ENCODE results near the gene ZNF410. TPM values are rescaled to one million over a fixed set of nuclear protein-coding genes. Genes with fewer than 3 reads are reported as not detected.

ZNF410 gene
- total and polyA plus RNA-seq, 2 donors (not counting 3 experiments of a cell fraction or from before 2014, with no cell fraction given): 21.8 to 45.0 TPM

GRCh38 chr14:73887318-73887616 is 608 bp downstream of the ZNF410 start:
- peak overlapping the region; percentile 60 to 87 (median 73) for H3K4me3 ChIP-seq (replicated peaks in 1 of 3; ENCODE audit: insufficient read depth in 1 of 3, low read depth in 1 of 3, low read length in 3 of 3)
- no peaks in the 10 kb centered on the region for H4K20me1 ChIP-seq (replicated peaks; ENCODE audit: control insufficient read depth, extremely low read depth, insufficient read depth, low read length)
- dilution Hi-C loops (cut with MboI; ENCODE audit: extremely low pct_ligation_motif_present, low sequenced_read_pairs) (no loop called here), intact Hi-C loops (cut with micrococcal nuclease) (loop anchor here (2.0 kb wide), 1 partner anchor 134 kb away; no protein-coding TSS in a partner anchor)
- peaks cover 64% of the 10 kb centered on the region for H3K79me2 ChIP-seq (ENCODE audit: control insufficient read depth, insufficient read depth, low read length)
- no TSS peak for BruUV-seq (replicated peaks)
- H3K27ac ChIP-seq (ENCODE audit: insufficient read depth, low read depth, low read length): peak overlapping the region; percentile 90
- no peak overlapping the region for H2AFZ ChIP-seq (ENCODE audit: low read depth, low read length)
- peak overlapping the region; percentile 79 for H3K4me2 ChIP-seq (ENCODE audit: insufficient read depth, low read length)
- CTCF ChIA-PET: interaction anchor here (1.0 to 2.8 kb wide), 4 partner anchors 36 to 253 kb away, joined by 3 to 22 read pairs (median 5); partner anchors contain the start of gene PTGR2
- H3K9me3 ChIP-seq (replicated peaks; ENCODE audit: control insufficient read depth, insufficient read depth, low read length): no peaks in the 10 kb centered on the region
- TF ChIP-seq MYC (IDR thresholded peaks at IDR 0.05; ENCODE audit: low read depth, low read length) (no peak), JUN (IDR thresholded peaks at IDR 0.05; ENCODE audit: borderline replicate concordance, insufficient read depth, insufficient read length, low read depth) (no peak), POLR2AphosphoS5 (IDR thresholded peaks at IDR 0.05; ENCODE audit: insufficient read depth, low read depth, low read length) (no peak), POLR2A (IDR thresholded peaks at IDR 0.05; ENCODE audit: low read depth, low read length) (no peak), MAX (IDR thresholded peaks at IDR 0.05; ENCODE audit: insufficient read depth, insufficient read length) (no peak), EZH2 (IDR thresholded peaks at IDR 0.05; ENCODE audit: borderline replicate concordance, low read depth, low read length, severe bottlenecking) (no peak), CTCF (IDR thresholded peaks at IDR 0.05; ENCODE audit: extremely low read depth in 1 of 2, insufficient read depth in 1 of 2, low read depth in 1 of 2, low read length in 2 of 2) (no peak), FOS (IDR thresholded peaks at IDR 0.05; ENCODE audit: borderline replicate concordance, insufficient read depth, low read length) (no peak), GATA2 (IDR thresholded peaks at IDR 0.05; ENCODE audit: insufficient read depth, insufficient read length, low read depth, low read length) (no peak)
- peak overlapping the region; percentile 85 for H3K9ac ChIP-seq (replicated peaks; ENCODE audit: extremely low read depth, insufficient read depth, low read length)
- H3K36me3 ChIP-seq (ENCODE audit: control insufficient read depth in 2 of 2, extremely low read depth in 1 of 2, insufficient read depth in 2 of 2, low read length in 2 of 2): no peaks in the 10 kb centered on the region
- H3K4me1 ChIP-seq (ENCODE audit: control insufficient read depth, extremely low read depth, insufficient read depth, low read length): peaks cover 18% of the 10 kb centered on the region
- FAIRE-seq (no peak), DNase-seq (ENCODE audit: low read depth, low spot score) (peak; percentile 60)
- no peaks in the 10 kb centered on the region for H3K27me3 ChIP-seq (ENCODE audit: control insufficient read depth in 2 of 2, insufficient read depth in 2 of 2, low read length in 2 of 2)
- no peaks in the 10 kb centered on the region for H3K9me1 ChIP-seq (replicated peaks; ENCODE audit: control insufficient read depth, extremely low read depth, insufficient read depth, low read length)
- POLR2A ChIA-PET: interaction anchor here (1.2 to 1.6 kb wide), 2 partner anchors 36 to 163 kb away, joined by 3 to 4 read pairs; partner anchors contain the start of gene PTGR2

All from endothelial cell of umbilical vein (primary cell).